ENCODE results near the gene ABHD5.

DNA sequence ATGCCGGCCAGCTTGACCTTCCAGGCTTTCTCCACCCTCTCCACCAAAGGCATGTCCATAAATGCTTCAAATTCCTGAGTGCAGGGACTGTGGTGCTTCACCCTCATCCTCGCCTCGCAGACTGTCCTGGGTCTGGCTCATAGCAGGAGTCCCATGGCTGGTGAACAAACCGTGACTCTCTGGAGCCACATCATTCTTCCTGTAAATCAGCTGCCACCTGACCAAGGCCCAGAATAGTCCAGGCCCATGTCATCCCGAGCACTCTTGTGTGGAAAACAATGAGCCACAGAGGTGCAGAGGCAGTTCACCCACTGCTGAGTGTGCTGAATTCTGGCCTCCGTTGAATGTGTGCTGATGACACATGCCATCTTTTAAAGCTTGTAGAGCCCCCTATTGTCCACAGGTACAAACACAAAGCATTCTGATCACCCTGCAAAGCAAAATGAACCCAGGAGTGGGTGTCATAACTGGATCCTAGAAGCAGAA lies 68.6 kb downstream of the ABHD5 start:
- TF ChIP-seq POLR2A (IDR thresholded peaks at IDR 0.05): no peak
- TF ChIP-seq, protein P1, sequence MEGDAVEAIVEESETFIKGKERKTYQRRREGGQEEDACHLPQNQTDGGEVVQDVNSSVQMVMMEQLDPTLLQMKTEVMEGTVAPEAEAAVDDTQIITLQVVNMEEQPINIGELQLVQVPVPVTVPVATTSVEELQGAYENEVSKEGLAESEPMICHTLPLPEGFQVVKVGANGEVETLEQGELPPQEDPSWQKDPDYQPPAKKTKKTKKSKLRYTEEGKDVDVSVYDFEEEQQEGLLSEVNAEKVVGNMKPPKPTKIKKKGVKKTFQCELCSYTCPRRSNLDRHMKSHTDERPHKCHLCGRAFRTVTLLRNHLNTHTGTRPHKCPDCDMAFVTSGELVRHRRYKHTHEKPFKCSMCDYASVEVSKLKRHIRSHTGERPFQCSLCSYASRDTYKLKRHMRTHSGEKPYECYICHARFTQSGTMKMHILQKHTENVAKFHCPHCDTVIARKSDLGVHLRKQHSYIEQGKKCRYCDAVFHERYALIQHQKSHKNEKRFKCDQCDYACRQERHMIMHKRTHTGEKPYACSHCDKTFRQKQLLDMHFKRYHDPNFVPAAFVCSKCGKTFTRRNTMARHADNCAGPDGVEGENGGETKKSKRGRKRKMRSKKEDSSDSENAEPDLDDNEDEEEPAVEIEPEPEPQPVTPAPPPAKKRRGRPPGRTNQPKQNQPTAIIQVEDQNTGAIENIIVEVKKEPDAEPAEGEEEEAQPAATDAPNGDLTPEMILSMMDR (IDR thresholded peaks at IDR 0.05): no peak

Measured in stomach (tissue), 4 donors.